HUES48 (cell line): ENCODE results near the gene WDR5B.
"Not testable (repeated sequence)": the region's sequence is repeated elsewhere in the genome, so short reads cannot be mapped to it uniquely, and the experiment has no call there.

Source experiments
- H3K27ac ChIP-seq: one replicate; pipeline ENCODE4 v1.7.0; 2013; ENCODE audit warnings: low read depth, low read length, inconsistent platforms
- H3K27me3 ChIP-seq: 2 replicates; pipeline ENCODE4 v1.6.1; 2013; ENCODE audit warnings: mild to moderate bottlenecking, low read length; ENCODE audit not compliant: control insufficient read depth, insufficient read depth
- H3K36me3 ChIP-seq: 2 replicates; pipeline ENCODE4 v1.6.1; 2013; ENCODE audit warnings: low read length; ENCODE audit not compliant: control insufficient read depth, insufficient read depth
- H3K4me1 ChIP-seq: 2 replicates; pipeline ENCODE4 v1.6.1; 2013; ENCODE audit warnings: mild to moderate bottlenecking, low read length; ENCODE audit not compliant: control insufficient read depth, insufficient read depth
- H3K4me3 ChIP-seq: 2 replicates; pipeline ENCODE4 v1.5.1; 2013; ENCODE audit warnings: mild to moderate bottlenecking, low read depth, low read length
- H3K9ac ChIP-seq: 2 replicates; pipeline ENCODE4 v1.6.1; 2013; ENCODE audit warnings: mild to moderate bottlenecking, low read depth, low read length, moderate library complexity
- H3K9me3 ChIP-seq: 2 replicates; pipeline ENCODE4 v1.6.1; 2013; ENCODE audit warnings: low read length; ENCODE audit not compliant: control insufficient read depth, insufficient read depth

The WDR5B gene

DNA sequence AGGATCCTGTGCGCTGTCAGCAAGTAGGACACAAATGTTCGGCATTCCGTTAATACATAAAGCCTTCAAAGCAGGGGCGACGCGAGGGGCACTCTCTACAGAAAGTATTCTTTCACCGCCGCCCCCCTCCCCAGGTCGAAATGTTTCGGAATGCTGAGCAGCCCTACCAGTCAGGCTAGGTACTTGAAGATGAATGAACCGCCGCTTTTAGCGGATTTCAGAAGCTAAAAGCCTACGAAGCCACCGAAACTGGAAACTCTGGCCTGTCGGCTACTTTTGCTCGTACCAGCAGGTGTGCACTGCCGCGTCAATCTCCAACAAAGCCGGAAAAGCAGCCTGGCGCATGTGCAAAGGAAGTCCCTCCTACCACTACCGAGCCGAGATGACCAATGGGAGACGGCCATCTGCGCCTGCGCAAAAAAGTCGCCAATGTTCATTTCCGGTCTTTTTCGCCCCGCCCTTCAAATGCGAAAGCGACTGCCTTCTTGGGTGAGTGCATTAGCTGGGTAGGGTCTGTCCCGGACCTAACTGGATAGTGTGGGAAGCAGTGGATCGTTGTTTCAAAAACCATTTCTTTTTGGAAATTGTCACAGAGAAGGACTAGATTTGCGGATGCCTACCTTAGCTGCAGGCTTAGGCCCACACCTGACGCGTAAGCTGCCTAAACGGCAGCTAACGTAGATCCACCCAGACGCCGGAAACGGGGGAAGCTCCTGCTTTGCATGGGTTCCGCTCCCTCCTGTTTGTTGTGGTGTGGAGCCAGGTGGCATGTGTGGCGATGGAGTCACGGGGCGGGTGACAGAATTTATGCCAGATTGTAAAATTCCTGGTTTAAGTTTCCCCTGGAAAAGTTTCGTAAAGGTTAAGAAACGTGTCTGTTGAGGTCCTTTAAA, at the start of gene WDR5B:
Gene WDR5B (minus strand): TSS at position 301 of the 893 bp plus-strand sequence. CDS start 534 bp downstream, outside the sequence.
- Histone ChIP-seq H3K27ac (peak within 1 kb of the TSS; percentile 95), H3K4me3 (peak within 1 kb of the TSS; percentile 90), H3K27me3 (no peaks in the 10 kb centered on the region), H3K9ac (peak within 1 kb of the TSS; percentile 85), H3K9me3 (no peaks in the 10 kb centered on the region), H3K36me3 (peaks cover 17% of the 10 kb centered on the region), H3K4me1 (peaks cover 9% of the 10 kb centered on the region)

DNA sequence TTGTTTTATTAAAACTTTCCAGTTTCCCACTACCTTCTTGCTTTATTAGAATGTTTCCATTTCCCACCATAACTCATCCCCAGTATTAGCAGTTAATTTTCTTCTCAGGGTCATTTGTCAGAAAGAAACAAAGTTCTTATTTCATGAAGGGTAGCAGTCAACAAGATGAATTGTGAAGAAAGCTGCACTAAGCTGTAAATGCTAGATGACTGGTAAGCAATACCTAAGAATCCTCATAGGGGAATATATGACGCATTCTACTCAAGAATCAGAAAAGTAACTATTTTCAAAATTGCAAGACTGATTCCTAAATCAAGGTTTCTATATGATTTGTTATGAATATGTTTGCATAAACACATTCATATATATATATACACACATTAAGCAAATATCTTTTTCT, 48.8 kb upstream of the WDR5B start:
- H3K9ac ChIP-seq = no peak overlapping the region
- H3K9me3 ChIP-seq = no peaks in the 10 kb centered on the region
- H3K27me3 ChIP-seq = no peaks in the 10 kb centered on the region
- no peak overlapping the region for H3K27ac ChIP-seq
- H3K4me1 ChIP-seq = peaks cover 25% of the 10 kb centered on the region
- H3K4me3 ChIP-seq = no peak overlapping the region
- peaks cover 67% of the 10 kb centered on the region for H3K36me3 ChIP-seq

DNA sequence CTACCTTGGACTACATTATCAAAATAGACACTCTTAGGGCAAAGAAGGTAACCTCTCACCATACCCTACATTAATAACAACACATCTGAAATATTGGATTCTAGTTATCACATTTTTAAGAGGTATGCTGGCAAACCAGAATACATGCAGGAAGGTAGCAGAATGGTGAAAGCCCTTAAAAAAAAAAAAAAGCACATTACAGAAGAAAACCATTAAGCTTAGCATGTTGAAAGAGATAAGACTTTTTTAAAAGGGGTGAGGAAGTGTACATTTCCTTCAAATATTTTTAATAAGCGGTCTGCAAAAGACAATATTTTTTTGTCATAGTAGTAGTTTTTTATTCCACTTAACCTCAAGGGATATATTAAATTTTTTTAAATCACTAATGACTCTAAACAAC, 46.5 kb upstream of the WDR5B start:
- no peak overlapping the region for H3K27ac ChIP-seq
- no peaks in the 10 kb centered on the region for H3K9me3 ChIP-seq
- H3K9ac ChIP-seq = no peak overlapping the region
- H3K4me1 ChIP-seq = peaks cover 4% of the 10 kb centered on the region
- H3K27me3 ChIP-seq = no peaks in the 10 kb centered on the region
- H3K4me3 ChIP-seq = no peak overlapping the region
- peaks cover 88% of the 10 kb centered on the region for H3K36me3 ChIP-seq

DNA sequence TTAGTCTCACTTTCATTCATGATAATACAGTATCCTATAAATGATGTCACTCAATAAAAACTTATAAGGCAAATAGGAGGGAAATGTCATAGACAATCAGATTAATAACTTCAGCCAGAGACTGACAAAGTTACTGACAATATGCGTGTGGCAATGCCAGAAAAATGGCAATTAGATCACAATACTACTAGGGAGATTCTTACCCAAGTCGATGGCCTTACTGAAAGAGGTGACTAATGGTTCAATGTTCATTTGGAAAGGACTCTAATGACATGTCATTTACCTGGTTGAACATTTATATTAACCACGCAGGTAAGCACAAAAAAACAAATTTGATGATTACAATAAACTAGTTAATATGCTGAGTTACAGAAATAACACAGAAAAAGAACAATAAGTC, 45.9 kb upstream of the WDR5B start:
- Histone ChIP-seq H3K4me3 (no peak overlapping the region), H3K27me3 (no peaks in the 10 kb centered on the region), H3K9me3 (no peaks in the 10 kb centered on the region), H3K27ac (no peak overlapping the region), H3K9ac (no peak overlapping the region), H3K36me3 (peaks cover 89% of the 10 kb centered on the region), H3K4me1 (no peaks in the 10 kb centered on the region)

DNA sequence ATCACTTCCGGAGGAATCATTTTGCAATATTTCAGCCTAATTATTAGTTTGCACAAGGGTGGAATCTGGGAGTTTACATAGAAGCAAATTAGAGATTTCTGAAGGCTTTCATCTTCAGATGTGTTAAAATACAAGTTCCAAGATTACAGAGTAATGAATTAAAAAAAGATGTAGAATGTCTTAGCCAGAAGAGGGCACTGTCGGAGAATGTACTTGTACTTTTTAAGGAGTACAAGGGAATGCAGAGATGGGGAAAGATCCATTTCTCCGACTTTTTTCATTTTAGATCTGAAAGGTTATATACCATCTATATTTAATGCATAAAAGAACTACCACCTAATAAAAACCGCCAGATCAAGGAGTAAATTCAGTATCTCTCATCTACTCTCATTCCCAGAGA, 43.1 kb upstream of the WDR5B start:
- H3K36me3 ChIP-seq = peaks cover 91% of the 10 kb centered on the region
- no peak overlapping the region for H3K27ac ChIP-seq
- H3K9me3 ChIP-seq = no peaks in the 10 kb centered on the region
- no peak overlapping the region for H3K9ac ChIP-seq
- H3K27me3 ChIP-seq = no peaks in the 10 kb centered on the region
- no peak overlapping the region for H3K4me3 ChIP-seq
- no peaks in the 10 kb centered on the region for H3K4me1 ChIP-seq

DNA sequence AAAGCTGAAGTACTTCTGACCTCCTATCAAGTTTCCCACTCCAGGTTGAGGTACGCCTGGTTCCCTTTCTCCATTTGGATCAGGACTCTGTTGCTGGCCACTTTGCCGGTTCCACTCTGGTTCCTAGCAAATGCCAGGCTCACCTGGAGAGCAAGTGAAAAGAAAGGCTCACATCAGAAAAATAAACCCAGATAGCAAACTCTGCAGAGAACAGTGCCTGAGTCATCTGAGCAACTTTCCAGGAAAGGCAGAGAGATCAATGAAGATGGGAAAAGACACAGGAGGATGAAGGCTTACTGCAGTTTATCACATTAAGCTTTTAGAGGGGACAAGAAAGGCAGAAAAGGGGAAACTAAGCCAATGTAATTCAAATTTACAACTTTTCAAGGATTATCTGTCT, 41.8 kb upstream of the WDR5B start:
- Histone ChIP-seq H3K4me1 (no peaks in the 10 kb centered on the region), H3K36me3 (peaks cover 93% of the 10 kb centered on the region), H3K4me3 (no peak overlapping the region), H3K9me3 (no peaks in the 10 kb centered on the region), H3K27ac (no peak overlapping the region), H3K27me3 (no peaks in the 10 kb centered on the region), H3K9ac (no peak overlapping the region)

DNA sequence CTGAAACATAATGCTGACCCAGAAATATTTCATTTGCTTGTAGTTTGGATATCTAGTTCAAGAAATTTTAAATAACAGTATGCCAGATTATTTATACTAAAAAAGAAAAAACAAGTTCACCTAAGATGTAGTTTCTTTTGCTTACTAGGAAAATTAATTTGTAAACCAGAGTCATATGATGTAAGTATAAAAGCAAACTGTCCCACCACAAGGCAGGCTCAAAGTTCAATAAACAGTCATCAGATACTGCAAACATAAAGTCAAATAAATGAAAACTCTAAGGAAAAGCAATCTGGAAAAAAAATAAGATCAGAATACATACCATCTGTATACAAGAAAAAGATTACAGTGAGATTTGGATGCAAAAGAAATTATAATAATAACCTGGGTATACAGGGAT, 40.2 kb upstream of the WDR5B start:
- no peaks in the 10 kb centered on the region for H3K27me3 ChIP-seq
- peaks cover 90% of the 10 kb centered on the region for H3K36me3 ChIP-seq
- no peak overlapping the region for H3K27ac ChIP-seq
- no peaks in the 10 kb centered on the region for H3K4me1 ChIP-seq
- no peak overlapping the region for H3K4me3 ChIP-seq
- H3K9me3 ChIP-seq = no peaks in the 10 kb centered on the region
- H3K9ac ChIP-seq = no peak overlapping the region

DNA sequence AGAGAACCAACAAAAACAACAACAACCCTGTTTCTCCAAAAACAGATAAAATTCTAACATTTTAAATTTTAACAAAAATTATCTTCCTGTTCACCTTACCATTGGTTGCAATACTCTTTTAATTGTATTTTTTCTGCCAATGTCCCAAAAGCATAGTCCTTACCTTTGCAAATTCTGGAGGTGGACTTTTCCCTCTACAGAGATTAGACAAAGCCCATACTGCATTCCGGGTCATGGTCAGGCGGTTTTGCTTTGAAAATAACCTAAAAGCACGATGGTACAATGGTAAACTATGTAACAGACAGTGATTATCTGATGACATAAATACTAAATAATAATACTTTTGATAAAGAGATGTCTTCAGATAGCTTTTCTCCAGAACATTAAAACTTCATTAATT, 35.5 kb upstream of the WDR5B start:
- Histone ChIP-seq H3K9ac (no peak overlapping the region), H3K36me3 (peaks cover 75% of the 10 kb centered on the region), H3K4me1 (no peaks in the 10 kb centered on the region), H3K27ac (no peak overlapping the region), H3K4me3 (no peak overlapping the region), H3K27me3 (no peaks in the 10 kb centered on the region), H3K9me3 (no peaks in the 10 kb centered on the region)

DNA sequence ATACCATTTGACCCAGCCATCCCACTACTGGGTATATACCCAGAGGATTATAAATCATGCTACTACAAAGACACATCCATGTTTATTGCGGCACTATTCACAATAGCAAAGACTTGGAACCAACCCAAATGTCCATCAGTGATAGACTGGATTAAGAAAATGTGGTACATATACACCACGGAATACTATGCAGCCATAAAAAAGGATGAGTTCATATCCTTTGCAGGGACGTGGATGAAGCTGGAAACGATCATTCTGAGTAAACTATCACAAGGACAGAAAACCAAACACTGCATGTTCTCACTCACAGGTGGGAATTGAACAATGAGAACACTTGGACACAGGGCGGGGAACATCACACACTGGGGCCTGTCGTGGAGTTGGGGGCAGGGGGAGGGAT, 32.4 kb upstream of the WDR5B start:
- H3K9ac ChIP-seq, H3K9me3 ChIP-seq, H3K27me3 ChIP-seq, H3K27ac ChIP-seq, H3K4me3 ChIP-seq, H3K4me1 ChIP-seq: not testable (repeated sequence)
- peaks cover 51% of the 10 kb centered on the region for H3K36me3 ChIP-seq

DNA sequence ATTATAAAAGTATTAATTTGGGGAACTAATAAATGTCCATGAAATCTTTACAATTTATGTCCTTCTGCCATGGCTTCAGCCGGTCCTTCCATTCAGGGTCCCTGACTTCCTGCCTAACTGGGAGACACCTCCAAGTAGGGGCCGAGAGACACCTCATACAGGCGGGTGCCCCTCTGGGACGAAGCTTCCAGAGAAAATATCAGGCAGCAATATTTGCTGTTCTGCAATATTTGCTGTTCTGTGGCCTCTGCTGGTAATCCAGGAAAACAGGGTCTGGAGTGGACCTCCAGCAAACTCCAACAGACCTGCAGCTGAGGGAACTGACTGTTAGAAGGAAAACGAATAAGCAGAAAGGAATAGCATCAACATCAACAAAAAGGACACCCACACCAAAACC, 28.6 kb upstream of the WDR5B start:
- Histone ChIP-seq H3K36me3 (peaks cover 47% of the 10 kb centered on the region), H3K27ac (peak overlapping the region; percentile 89), H3K4me1 (peaks cover 18% of the 10 kb centered on the region)
- H3K4me3 ChIP-seq, H3K27me3 ChIP-seq, H3K9me3 ChIP-seq, H3K9ac ChIP-seq: not testable (repeated sequence)

DNA sequence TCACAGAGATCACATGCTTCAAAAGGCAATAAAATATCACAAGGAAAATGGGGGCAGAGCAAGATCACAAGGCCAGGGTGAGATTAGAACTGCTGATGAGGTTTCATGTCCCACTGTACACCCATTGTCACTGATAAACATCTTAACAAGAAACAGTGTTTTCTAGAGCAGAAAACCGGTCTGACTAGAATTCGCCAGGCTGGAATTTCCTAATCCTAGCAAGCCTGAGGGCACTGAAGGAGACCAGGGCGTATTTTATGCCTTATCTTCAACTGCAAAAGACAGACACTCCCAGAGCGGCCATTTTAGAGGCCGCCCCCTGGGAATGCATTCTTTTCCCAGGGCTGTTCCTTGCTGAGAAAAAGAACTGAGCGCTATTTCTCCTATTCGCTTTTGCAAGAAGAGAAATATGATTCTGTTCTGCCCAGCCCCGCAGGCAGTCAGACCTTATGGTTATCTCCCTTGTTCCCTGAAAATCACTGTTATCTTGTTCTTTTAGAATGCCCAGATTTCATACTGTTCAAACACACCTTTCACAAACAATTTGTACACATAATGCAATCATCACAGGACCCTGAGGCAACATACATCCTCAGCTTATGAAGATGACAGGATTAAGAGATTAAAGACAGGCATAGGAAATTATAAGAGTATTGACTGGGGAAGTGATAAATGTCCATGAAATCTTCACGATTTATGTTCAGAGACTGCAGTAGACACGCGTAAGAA, 28.1 kb upstream of the WDR5B start:
- H3K27me3 ChIP-seq, H3K9me3 ChIP-seq, H3K9ac ChIP-seq: not testable (repeated sequence)
- peak overlapping the region; percentile 89 for H3K27ac ChIP-seq
- peaks cover 47% of the 10 kb centered on the region for H3K36me3 ChIP-seq
- 0 out of 2 replicates have a peak overlapping the region, but pooled peaks have one; percentile 13 for H3K4me3 ChIP-seq
- peaks cover 18% of the 10 kb centered on the region for H3K4me1 ChIP-seq
